T-helper 22 cell (primary cell): ENCODE results near the gene HHATL.

Experiments used
- DNase-seq: peaks from one replicate; pipeline ENCODE4 v3.0.0-alpha.2; 2020; ENCODE audit warnings: low read depth

The HHATL gene

GRCh38 chr3:42684632-42685362, 17.8 kb downstream of the HHATL start:
- DNase-seq = no peak

GRCh38 chr3:42683875-42684598, 18.6 kb downstream of the HHATL start:
- DNase-seq = no peak

DNA sequence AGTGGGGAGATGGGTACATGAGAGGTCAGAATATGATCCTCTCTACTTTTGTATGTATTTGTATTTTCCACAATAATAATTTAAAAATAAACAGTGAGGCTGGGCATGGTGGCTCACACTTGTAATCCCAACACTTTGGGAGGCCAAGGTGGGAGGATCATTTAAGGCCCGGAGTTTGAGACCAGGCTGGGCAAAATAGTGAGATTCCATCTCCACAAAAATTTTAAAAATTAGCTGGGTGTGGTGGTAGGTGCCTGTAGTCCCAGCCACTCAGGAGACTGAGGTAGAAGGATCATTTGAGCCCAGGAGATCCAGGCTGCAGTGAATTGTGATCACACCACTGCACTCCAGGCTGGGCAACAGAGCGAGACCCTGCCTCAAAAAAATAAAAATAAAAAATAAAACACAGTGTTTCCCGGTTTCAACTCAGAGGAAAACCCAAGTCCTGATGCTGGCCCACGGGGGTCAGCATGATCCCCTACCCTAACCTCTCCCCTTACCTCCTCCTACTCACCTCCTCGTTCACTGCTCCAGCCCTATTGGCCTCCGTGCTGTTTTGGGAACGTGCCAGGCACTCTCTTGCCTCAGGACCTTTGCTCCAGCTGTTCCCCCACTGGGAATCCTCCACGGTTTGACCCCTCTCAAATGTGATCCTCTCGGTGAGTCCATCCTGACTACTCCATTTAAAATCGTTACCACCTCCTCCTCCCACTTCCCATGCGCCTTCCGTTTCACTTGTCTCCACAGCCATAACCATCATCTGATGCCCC, 20.1 kb downstream of the HHATL start:
- no peak for DNase-seq

GRCh38 chr3:42681361-42682038, 21.1 kb downstream of the HHATL start:
- DNase-seq = no peak

DNA sequence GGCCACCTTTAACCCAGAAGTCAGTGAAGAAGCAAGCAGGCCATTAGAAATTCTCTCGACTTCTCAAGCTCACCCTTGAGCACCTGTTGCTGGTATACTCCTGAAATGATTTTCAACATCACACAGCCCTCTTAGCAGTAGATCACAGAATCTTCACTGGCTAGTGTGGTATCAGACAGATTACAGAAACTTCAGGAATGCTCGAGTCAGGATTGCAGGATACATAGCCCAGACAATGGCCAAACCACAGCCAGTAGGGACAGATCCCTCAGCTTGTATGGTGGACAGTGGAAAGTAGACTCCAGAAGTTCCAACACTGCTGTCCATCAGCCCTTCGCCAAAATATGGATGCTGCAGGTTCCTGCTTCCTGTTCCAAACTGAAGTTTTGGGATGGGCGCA, 21.8 kb downstream of the HHATL start:
- no peak for DNase-seq

DNA sequence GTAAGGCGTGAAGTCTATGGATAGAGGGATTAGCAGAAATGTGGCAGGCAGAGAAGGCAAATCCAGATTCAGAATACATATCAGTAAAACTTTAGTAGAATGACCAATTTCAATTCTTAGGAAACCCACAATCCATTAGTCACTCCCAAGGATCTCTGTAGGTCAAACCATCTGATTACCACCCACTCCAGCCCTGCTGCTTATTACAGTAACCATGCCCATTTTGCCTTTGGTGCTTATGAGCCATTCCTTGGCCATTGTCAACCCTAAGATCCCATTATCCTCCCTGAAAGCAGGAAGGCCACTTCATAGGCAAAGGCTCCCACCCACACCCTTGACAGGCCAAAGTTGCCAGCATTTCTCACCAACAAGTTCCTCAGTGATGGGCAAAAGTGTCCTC, 22.3 kb downstream of the HHATL start:
- no peak for DNase-seq

DNA sequence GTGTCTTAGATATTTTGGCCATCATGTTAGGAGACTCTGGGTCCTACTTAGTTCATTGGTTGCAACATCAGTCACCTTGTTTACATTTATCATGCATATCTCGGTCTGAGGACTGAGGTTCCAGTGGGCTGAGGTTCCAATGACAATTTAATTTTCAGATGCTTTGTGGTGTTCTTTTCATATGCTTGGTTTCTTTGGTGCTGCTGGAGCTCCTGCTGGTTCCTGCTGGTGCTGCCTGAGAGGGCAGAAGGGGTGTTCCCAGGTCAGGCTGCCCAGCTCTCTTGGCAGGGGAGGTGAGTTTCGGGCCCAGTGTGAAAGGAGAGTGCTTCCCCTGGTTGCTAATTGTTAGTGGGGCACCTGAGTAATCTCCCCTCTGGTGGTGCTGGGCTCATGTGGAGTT, 24.2 kb downstream of the HHATL start:
- DNase-seq = no peak

DNA sequence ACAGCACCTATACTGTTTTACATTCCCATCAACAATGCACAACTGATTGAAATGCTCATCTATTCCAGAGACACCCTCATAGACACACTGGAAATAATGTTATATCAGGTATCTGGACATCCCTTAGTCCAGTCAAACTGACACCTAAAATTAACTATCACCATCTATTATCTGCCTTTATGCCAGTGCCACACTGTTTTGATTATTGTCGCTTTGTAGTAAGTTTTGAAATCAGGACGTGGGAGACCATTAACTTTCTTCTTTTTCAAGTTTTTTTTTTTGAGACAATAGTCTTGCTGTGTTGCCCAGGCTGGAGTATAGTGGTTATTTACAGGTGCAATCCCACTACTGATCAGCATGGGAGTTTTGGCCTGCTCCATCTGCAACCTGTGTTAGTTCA, 26.7 kb downstream of the HHATL start:
- DNase-seq = no peak

DNA sequence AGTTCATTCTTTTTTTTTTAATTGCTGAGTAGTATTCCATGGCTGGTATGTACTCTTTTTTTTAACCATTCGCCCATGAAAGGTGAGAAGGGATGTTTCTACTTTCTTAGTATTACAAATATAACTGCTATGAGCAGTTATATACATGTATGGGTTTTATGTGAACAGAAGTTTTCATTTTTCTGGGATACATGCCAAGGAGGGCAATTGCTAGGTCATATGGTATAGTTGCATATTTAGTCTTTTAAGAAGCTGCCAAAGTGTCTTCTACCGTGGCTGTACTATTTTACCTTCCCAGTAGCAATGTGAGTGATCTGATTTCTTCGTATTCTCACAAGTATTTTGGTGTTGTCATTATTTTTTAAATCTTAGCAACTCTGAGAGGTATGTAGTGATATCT, 28.5 kb downstream of the HHATL start:
- no peak for DNase-seq

GRCh38 chr3:42673082-42673481, 29.5 kb downstream of the HHATL start:
- no peak for DNase-seq

- no peak for DNase-seq
Observed at GRCh38 chr3:42672515-42672914, 30.1 kb downstream of the HHATL start.

DNA sequence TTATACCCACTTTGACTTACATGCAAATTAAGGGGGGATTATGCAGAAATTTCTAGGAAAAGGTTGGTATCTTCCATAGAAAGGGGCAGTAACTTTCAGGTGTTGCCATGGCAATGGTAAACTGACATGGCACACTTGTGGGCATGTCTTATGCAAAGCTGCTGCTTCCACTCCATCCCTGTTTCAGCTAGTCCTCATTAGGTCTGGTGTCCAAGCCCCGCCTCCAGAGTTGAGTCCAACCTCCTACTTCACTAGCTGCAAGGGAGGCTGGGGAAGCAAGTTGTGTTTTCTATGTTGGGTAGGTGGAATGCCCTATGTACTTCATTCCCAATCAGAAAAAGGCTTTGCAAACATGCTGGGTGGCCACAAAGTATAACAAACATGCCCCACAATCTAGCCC, 31.9 kb downstream of the HHATL start:
- no peak for DNase-seq

GRCh38 chr3:42670051-42670576, 32.5 kb downstream of the HHATL start:
- DNase-seq = no peak

DNA sequence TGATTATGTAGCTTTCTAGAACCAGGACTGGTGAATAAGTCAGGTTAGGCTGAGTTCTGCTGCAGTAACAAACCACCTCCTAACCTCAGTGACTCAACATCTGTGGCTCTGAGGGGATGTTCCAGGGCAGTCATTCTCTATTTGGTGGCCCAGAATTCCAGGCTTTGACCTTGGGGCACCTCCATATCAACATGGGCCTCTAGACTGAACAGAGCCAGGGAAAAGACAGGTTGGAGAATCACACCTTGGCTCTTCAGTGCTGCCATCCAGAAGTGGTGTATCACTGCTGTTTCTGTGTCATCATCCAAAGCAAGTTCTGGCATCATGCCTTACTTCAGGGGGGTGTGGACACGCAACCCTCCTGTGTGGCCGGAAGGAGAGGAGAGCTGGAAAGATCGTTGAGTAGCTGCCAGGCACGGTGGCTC, 33.8 kb downstream of the HHATL start:
- DNase-seq = no peak

GRCh38 chr3:42668413-42668760, 34.2 kb downstream of the HHATL start:
- no peak for DNase-seq

- DNase-seq = no peak
Observed at GRCh38 chr3:42667523-42668412, 34.8 kb downstream of the HHATL start.

- no peak for DNase-seq
Observed at GRCh38 chr3:42667096-42667522, 35.5 kb downstream of the HHATL start.

DNA sequence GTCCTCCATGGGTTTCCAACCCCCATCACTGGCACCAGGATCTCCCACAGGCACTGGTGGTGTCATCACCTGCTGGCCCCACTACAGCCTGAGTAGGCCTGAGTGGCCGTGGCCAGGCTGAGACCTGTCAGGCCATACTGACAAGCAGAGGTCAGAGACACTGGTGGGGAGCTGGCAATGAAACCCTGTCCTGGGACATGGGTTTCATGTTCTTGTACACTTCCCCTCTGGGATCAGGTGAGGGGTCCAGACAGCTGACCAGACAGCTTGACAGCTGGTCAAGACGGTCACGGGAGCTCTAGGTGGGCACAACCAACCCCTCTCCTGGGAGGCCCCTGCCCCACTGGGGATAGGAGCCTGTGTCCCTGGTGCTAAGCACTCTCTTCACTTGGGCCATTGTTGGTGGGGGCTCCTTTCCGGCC, 36.0 kb downstream of the HHATL start:
- DNase-seq = no peak

DNA sequence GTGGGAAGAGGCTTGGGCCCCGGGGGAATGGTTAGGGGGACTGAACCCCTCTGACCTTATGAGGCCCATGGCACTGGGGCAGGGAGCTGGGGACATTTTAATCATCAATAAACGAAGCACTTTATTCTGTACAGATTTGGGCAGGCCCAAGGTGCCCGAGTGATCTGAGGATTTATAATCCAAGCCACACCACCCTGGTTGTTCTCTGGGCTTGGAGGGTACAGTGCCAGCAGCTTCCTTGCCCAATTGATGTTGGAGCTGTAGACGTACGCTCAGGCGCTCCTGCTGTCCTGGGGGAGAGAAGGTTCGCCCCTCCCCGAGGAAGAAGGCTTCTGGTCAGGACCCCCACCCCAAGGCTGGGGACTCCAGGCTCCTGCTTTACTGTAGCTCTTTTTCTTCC, 36.6 kb downstream of the HHATL start:
- no peak for DNase-seq

DNA sequence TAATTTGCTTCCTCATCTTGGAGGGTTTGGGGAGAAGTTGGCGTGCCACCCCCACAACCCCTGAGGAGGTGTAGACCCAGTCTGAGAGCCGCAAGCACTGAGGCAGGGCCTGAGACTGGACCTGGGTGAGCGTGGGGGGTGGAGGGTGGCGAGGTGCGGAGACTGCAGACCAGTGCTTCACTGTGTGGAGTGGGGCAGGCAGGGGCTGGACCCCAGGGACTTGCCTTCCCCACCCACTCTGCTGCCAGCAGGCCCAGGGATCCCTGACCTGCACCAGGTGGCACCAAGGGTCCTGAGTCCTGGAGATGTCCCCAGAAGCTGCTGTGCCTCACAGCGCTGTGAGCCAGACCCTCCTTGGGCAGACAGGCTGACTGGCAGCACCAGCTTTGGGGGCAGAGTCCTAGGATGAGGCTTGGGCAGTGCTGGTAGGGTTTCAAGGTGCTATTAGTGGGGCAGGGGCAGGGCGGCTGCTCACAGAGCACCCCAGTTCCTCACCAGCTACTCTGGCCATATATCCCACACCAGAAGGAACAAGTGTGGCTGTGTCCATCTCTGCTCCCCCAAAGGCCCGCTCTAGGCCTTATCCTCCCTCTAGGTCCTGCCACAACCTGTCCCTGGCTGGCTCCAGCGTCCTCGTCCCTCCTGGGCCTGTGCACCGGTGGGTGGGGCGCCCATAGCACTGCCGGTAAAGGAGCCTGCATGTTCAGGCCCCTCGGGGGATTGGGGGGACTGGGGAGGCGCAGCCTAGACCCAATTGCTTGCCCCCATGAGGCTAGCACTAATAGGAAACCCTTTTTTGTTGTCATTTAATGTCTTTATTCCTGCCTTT, 37.3 kb downstream of the HHATL start:
- DNase-seq = no peak
